GM04503 (cell line): ENCODE results near the gene ADGRD2.

Source experiments
- DNase-seq: peaks from one replicate; pipeline ENCODE4 v3.0.0-alpha.2; 2012; ENCODE audit warnings: low read depth

Gene ADGRD2

GRCh38 chr9:124438091-124438490 lies 12.2 kb upstream of the ADGRD2 start:
- DNase-seq: no peak

- DNase-seq: no peak
Measured at GRCh38 chr9:124439086-124439485, 11.2 kb upstream of the ADGRD2 start.

GRCh38 chr9:124439686-124440243 lies 10.5 kb upstream of the ADGRD2 start:
- no peak for DNase-seq

DNA sequence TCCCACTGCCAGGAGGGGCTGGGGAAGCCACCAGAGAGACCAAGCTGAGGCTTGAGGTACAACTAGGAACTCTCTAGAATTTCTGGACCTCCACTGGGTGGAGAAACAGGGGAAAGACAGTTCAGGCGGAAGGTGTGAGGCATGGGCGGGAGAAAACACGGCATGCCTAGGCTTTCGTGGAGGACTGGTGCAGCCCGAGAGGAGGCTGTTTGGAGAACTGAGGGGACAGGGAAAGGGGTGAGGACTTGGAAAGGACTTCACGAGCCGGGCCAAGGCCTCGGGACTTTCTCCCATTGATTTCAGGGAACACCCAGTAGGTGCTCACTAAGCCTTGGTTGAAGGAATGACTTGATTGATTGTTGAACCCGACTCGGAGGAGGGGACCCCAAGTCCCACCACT lies 9.5 kb upstream of the ADGRD2 start:
- no peak for DNase-seq

DNA sequence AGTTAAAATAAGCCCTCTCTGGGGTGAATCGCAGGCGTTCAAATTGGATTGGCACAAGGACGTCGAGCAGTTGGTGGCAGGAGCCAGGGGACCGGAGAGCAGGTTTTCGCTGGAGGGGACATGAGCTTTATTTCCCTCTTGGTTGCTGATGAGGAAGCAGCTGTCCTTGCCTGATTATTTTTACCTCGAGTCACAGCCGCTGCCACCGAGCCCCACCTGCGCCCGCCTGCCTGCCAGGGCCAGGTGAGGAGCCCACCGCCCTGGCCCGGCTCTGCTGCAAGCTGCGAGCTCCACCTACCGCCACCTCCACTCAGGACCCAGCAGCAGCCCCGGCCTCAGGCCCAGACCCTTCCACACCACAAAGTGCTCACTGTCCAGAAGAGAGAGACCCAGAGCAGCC lies 9.0 kb upstream of the ADGRD2 start:
- no peak for DNase-seq

DNA sequence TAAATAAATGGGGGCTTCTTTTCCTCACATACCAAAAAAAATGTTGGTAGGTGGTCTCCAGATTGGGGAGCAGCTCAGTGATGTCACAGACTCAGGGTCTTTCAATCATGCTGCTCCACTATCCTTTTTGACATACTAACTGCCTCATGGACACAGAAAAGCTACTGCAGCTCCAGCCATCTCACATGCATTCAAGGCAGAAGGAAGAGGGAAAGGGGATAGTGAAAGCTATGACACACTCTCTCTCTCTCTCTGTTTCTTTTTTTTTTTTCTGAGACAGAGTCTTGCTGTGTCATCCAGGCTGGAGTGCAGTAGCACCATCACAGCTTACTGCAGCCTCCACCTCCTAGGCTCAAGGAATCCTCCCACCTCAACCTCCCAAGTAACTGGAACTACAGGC lies 7.9 kb upstream of the ADGRD2 start:
- DNase-seq: no peak

- no peak for DNase-seq
Measured at GRCh38 chr9:124442826-124443225, 7.4 kb upstream of the ADGRD2 start.

GRCh38 chr9:124443625-124444024 lies 6.6 kb upstream of the ADGRD2 start:
- DNase-seq: no peak

DNA sequence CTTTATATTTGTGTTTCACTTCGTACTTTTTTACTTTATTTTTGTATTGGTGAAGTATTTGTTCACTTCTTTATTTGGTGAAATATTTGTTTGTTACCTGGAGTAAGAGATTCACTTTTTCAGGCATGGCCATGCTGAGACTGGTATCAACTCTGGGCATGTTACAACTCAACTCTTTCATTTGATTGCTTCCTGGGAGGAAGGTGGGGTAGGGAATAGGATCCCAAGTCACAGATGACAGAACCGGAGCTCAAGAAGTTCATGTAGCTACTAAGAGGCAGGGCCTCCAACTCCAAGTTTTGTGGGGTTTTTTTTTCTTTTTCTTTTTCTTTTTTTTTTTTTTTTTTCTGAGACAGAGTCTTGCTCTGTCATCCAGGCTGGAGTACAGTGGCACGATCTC lies 6.1 kb upstream of the ADGRD2 start:
- no peak for DNase-seq

DNA sequence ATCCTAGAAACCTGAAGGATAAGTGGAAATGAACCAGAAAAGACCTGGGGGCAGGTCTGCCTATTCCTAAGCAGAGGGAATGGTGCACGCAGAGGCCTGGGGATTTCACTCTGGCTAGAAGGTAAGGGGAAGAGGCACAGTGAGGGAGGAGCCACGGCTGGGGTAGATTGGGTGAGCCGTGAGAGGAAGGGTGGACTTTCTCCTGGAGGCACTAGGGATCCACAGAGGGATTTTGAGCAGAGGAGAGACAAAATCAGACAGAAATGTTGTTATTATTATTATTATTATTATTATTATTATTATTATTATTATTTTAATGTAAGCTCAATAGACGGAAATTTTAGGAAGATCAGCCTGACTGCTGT lies 3.0 kb upstream of the ADGRD2 start:
- DNase-seq: no peak

DNA sequence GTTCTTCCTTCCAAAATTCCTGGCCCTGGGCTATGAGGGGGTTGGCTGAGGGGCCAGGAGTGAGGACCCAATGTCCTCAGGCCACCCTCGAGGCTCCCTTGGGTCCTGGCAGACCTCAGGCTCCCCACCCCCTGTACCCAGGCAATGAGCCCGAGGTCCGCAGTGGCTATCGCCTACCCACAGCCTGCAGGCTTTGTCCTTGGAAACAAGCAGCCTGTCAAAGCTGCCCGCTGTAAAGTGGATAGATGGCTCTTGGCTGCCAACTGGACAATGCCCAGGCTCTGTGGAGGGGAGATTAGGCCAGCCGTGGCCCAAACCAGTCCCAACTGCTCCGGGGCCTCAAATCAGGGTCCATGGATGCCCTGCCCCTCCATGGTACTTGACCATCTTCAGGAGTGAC lies 2.2 kb upstream of the ADGRD2 start:
- no peak for DNase-seq

GRCh38 chr9:124449381-124450151 lies 685 bp upstream of the ADGRD2 start:
- DNase-seq: no peak

GRCh38 chr9:124450931-124451661 lies 845 bp downstream of the ADGRD2 start:
- DNase-seq: no peak

DNA sequence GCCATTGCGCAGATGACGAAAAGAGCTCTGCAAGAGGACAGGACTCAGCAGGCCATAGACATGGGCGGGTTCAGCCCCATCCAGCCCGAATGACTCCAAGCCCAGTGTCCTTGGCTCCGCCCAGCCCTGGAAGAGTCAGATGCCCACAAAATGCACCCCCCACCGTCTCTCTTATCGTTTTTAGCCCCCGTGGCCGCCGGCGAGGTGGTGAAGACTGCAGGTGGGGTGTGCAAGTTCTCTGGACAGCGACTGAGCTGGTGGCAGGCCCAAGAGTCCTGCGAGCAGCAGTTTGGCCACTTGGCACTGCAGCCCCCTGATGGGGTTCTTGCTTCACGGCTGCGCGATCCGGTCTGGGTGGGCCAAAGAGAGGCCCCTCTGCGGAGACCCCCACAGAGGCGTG lies 2.1 kb downstream of the ADGRD2 start:
- no peak for DNase-seq

DNA sequence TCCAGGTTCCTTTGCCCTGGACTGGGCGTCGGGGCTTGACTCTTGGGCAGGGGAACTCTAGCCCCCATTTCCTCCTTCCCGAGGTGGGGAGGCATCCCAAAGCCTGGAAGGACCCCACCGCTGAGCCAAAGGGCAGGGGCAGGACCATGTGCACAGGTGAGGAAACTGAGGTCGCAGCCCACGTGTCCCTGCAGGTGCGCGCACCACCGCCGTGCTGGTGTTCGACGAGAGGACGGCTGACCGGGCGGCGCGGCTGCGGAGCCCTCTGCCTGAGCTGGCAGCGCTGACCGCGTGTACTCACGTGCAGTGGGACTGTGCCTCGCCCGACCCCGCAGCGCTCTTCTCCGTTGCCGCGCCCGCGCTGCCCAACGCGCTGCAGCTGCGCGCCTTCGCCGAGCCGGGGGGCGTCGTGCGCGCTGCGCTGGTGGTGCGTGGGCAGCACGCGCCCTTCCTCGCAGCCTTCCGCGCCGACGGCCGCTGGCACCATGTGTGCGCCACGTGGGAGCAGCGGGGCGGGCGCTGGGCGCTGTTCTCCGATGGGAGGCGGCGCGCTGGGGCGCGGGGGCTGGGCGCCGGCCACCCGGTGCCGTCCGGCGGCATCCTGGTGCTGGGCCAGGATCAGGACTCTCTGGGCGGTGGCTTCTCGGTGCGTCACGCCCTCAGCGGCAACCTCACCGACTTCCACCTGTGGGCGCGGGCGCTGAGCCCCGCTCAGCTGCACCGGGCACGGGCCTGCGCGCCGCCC lies 2.8 kb downstream of the ADGRD2 start:
- DNase-seq: no peak

GRCh38 chr9:124453586-124454191 lies 3.4 kb downstream of the ADGRD2 start:
- DNase-seq: no peak

DNA sequence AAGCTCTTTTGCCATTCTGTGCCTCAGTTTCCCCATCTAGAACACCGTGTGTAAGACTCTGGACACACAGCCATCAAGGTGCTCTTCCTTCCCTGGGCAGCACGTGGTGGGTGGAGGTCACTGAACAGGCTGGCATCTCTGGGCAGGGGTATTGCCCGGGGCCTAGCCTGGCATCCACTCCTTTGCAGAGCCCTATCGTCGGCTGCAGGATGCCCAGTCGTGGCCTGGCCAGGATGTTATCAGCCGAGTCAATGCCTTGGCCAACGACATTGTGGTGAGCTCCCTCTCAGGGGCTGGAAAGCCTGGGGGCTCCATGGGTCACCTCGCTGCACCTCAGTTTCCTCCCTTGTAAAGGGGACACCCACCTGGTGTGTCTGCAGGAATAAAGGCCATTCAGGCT lies 4.0 kb downstream of the ADGRD2 start:
- no peak for DNase-seq

DNA sequence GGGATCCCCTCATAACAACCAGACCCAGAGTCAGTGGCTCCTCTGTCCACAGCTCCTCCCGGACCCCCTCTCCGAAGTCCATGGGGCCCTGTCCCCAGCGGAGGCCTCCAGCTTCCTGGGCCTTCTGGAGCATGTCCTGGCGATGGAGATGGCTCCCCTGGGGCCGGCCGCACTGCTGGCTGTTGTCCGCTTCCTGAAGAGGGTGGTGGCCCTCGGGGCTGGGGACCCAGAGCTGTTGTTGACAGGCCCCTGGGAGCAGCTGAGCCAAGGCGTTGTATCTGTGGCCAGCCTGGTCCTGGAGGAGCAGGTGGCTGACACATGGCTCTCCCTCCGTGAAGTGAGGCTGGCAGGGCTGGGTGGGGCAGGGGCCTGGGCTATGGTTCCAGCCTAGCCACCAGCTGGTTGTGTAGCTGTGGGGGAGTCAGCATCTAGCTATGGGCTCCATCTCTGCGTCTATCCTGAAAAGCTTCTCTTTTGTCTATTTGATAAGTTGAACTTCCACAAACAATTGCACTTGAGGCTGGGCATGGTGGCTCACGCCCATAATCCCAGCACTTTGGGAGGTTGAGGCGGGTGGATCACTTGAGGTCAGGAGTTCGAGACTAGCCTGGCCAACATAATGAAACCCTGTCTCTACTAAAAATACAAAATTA lies 4.7 kb downstream of the ADGRD2 start:
- no peak for DNase-seq

GRCh38 chr9:124455820-124456219 lies 5.6 kb downstream of the ADGRD2 start:
- no peak for DNase-seq

- no peak for DNase-seq
Measured at GRCh38 chr9:124456341-124457078, 6.3 kb downstream of the ADGRD2 start.
